IPS DF 6.9 (cell line): ENCODE measurements around the gene CDC42.

ENCODE experiments used
- DNase-seq: peaks from one replicate; pipeline ENCODE4 v3.0.0-alpha.2; 2013; ENCODE audit warnings: low read depth, low spot score
- H3K27ac ChIP-seq: one replicate; pipeline ENCODE4 v1.5.1; 2013; ENCODE audit warnings: low read length, control low read depth
- H3K27me3 ChIP-seq: 2 replicates; pipeline ENCODE4 v1.6.1; 2013; ENCODE audit warnings: mild to moderate bottlenecking, low read length; ENCODE audit not compliant: control insufficient read depth, insufficient read depth
- H3K36me3 ChIP-seq: 2 replicates; pipeline ENCODE4 v1.6.1; 2013; ENCODE audit warnings: low read length; ENCODE audit not compliant: control insufficient read depth, insufficient read depth
- H3K4me1 ChIP-seq: 2 replicates; pipeline ENCODE4 v1.6.1; 2013; ENCODE audit warnings: low read length; ENCODE audit not compliant: control insufficient read depth, insufficient read depth
- H3K4me3 ChIP-seq: 2 replicates; pipeline ENCODE4 v1.5.1; 2013; ENCODE audit warnings: mild to moderate bottlenecking, low read length
- H3K9me3 ChIP-seq: 2 replicates; pipeline ENCODE4 v1.6.1; 2013; ENCODE audit warnings: low read length, inconsistent platforms; ENCODE audit not compliant: control insufficient read depth, insufficient read depth
- WGBS: extraction: QIAGEN DNeasy Blood & Tissue Kit; methylation state at CpG from one replicate; pipeline ENCODE4 v1.1.7; 2013; ENCODE audit warnings: mixed read lengths, missing lambda C conversion rate; ENCODE audit not compliant: insufficient read length, insufficient coverage; 5-methylcytosine and 5-hydroxymethylcytosine counted together

CDC42 gene

DNA sequence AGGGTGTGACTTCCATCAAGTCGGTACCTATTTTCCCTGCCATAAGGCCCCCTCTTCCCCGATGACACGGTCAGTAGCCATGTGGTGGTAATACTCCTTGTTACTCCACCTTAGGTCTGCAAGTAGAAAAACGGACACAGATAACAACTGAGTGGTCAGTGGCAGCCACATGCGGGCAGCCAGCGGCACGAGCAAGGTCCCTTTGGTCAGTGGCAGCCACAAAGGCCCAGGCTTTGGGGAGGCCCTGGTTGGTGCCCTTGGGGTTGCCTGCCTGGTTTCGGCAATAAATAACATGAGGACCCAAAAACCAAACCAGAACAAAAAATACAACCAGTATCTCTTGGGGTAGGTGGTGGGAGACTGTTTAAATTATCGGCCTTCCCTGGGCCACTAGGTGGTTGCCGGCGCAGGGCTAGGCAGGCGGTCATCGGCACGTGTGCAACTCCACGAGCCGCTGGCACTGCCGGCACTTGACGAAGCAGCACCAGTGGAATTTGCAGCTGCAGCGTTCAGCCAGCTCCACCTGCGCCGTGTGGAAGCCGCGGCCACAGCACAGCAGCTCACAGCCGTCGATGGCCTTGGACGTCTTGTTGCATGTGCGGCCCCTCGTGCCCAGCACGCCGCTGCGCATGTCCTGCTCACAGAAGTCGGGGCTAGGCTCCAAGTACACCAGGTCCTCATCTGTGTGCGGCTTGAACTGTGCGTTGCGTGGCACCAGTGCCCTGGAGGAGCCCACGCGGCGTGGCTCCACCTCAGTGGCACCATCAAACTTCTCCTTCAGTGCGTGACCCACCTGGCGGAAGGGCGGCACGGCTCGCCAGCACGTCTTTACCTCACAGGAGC is 67.3 kb downstream of the CDC42 start:
- H3K4me1 ChIP-seq = peaks cover 10% of the 10 kb centered on the region
- no peak for DNase-seq
- H3K27me3 ChIP-seq = no peaks in the 10 kb centered on the region
- H3K4me3 ChIP-seq = no peak overlapping the region
- H3K9me3 ChIP-seq = no peaks in the 10 kb centered on the region
- no peaks in the 10 kb centered on the region for H3K36me3 ChIP-seq
- H3K27ac ChIP-seq = no peak overlapping the region
- no CpG with 5 or more reads among the region's 44 CpGs for WGBS

DNA sequence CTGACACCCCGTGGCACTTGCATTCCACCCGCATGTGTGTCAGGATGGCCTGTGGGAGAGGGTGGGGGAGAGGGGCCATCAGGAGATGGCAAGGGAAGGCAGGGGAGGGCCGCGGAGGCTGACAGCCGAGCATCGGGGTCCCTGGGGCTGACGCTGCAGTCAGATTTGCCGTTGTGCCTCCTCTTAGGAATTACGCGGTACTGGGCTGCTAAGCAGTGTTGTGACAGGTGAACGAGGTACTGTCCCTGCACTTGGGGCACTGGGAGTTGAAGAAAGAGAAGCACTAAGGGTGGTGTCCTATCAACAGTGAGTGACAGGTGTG is 67.9 kb downstream of the CDC42 start:
- no peaks in the 10 kb centered on the region for H3K9me3 ChIP-seq
- no peak overlapping the region for H3K27ac ChIP-seq
- peaks cover 9% of the 10 kb centered on the region for H3K4me1 ChIP-seq
- no peaks in the 10 kb centered on the region for H3K27me3 ChIP-seq
- DNase-seq = no peak
- WGBS = no CpG with 5 or more reads among the region's 11 CpGs
- H3K4me3 ChIP-seq = no peak overlapping the region
- no peaks in the 10 kb centered on the region for H3K36me3 ChIP-seq

DNA sequence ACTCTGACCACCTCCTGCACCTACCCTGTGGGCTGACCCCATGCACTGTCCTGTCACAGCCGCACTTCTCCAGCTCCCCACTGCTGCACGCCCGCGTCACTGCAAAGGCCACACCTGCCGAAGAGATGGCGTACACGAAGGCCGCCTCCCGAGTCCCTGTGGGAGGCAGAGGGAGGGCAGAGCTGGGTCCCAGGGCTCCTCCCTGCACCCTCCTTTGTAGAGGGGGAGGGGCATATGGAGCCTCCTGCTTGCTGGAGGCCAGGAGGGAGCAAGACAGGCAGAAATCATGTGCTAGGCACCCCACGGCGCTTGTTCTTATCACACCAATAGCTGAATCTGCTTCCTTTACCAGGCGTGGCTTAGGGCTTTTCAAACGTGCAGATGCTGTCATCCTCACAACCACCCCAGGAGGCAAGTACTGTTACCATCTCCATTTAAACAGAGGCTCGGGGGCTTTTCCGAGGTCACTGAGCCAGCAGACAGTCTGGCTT is 69.0 kb downstream of the CDC42 start:
- no peak overlapping the region for H3K27ac ChIP-seq
- H3K27me3 ChIP-seq = no peaks in the 10 kb centered on the region
- H3K4me1 ChIP-seq = peaks cover 9% of the 10 kb centered on the region
- H3K4me3 ChIP-seq = no peak overlapping the region
- WGBS = no CpG with 5 or more reads among the region's 15 CpGs
- no peak for DNase-seq
- H3K36me3 ChIP-seq = no peaks in the 10 kb centered on the region
- no peaks in the 10 kb centered on the region for H3K9me3 ChIP-seq

DNA sequence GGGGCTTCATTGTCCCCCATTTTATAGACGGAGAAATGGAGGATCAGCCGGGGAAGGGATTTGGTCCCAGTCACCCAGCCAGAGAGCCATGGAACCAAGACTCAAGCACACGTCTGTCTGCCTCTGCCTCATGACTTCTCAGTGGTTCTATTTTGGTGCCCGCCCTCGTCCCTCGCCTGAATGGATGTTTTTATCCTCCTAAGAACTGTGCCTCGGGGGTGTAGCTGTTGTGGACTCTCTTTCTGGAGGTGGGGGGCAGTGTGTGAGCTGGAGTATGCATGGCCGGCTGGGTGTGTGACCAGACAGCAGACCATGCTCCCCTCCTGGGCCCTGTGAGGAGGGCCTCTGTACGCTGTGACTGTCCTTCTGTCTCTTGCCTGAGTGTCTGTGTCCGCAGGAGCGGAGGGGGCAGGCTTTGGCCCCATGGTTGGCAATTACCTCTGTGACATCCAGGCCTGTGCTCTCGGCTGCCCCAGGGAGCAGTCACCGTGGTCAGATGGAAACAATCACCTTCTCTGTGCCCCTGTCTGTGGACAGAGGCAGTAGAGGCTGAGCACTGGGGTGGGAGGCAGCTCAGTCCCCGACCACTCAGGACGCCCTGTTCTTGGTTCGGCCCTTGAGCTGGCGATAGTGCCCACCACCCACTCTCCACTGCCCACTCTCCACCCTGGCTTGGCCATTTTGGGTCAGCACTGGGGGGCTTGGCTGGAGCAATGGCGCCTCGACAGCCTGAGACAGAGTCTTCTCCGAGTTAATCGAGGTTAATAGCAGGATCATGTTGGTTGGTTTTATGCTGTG is 70.0 kb downstream of the CDC42 start:
- WGBS = no CpG with 5 or more reads among the region's 21 CpGs
- Histone ChIP-seq H3K27ac (no peak overlapping the region), H3K36me3 (no peaks in the 10 kb centered on the region), H3K4me3 (no peak overlapping the region), H3K9me3 (no peaks in the 10 kb centered on the region), H3K4me1 (peaks cover 9% of the 10 kb centered on the region), H3K27me3 (no peaks in the 10 kb centered on the region)
- DNase-seq = no peak

DNA sequence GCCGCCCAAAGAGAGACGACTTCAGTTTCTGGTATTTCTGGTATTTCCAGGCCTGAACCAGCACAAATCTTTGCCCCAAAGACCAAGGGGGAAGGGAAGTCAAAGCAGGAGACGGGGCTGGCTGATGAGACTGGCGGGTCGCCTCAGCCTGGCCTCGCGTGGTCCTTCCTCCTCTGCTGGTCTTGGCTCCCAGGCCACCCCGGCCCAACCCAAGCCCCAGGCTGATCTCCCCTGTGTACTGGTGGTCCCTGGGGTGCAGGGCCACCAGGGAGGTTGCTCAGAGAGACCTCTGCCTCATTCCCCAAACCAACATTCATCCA is 70.5 kb downstream of the CDC42 start:
- H3K4me1 ChIP-seq = peaks cover 9% of the 10 kb centered on the region
- no peak for DNase-seq
- no peak overlapping the region for H3K27ac ChIP-seq
- H3K4me3 ChIP-seq = no peak overlapping the region
- no peaks in the 10 kb centered on the region for H3K36me3 ChIP-seq
- H3K27me3 ChIP-seq = no peaks in the 10 kb centered on the region
- WGBS = no CpG with 5 or more reads among the region's 8 CpGs
- no peaks in the 10 kb centered on the region for H3K9me3 ChIP-seq

DNA sequence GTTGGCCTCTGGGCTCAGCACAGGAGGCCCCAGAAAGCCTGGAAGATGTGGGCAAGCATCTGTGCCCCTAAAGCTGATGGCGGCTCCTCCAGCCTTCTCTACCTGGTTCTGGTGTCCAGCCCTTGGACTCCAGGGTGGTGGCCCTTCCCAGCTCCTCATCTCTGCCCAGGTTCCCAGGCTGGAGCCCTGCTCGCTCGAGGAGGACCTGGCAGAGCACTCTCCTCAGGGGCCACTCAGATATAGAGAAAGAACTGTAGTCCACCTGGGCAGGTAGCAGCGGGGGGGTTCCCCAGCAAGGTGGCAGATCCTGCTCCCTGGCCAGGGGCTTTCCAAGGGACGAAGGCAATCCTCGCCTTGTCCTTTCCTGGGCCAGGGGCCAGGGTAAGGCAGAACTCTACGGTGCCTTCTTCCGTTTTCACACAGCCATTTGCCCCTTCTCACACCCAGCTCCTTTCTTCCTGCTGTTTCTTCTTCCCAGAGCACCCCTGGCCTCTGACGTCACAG is 71.4 kb downstream of the CDC42 start:
- Histone ChIP-seq H3K4me1 (peaks cover 9% of the 10 kb centered on the region), H3K27me3 (no peaks in the 10 kb centered on the region), H3K36me3 (no peaks in the 10 kb centered on the region), H3K9me3 (no peaks in the 10 kb centered on the region), H3K27ac (no peak overlapping the region), H3K4me3 (no peak overlapping the region)
- no CpG with 5 or more reads among the region's 9 CpGs for WGBS
- DNase-seq = no peak

DNA sequence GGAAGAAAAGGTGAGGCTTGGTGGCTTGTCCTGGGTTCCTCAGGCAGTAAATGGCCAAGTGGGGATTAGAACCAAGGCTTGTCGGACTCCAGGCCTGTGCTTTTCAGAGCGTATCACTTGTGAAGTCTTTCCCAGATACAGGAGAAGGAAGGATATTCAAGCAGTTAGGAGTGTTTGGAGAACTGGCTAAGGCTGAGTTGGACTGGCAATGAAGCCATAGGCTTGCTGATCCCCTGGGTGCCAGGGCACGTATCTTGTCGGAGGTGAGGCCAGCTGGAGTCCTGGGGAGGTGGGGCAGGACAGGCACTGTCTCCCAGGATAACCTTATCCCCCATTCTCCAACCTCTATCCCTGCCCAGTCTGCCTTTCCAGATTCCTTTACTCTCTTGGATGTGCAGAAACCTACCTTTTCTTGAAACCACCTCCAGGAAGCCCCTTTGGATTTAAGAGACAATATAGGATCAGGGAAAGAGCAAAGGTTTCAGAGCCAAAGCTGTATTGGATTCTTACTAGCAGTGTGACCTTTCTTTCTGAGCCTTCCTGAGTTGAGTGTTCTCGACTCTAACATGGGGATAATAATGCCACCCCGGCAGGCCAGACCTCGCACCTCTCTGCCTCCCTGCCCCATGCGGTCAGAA is 72.2 kb downstream of the CDC42 start:
- Histone ChIP-seq H3K4me1 (peaks cover 9% of the 10 kb centered on the region), H3K27ac (no peak overlapping the region), H3K4me3 (no peak overlapping the region), H3K27me3 (no peaks in the 10 kb centered on the region), H3K36me3 (no peaks in the 10 kb centered on the region), H3K9me3 (no peaks in the 10 kb centered on the region)
- DNase-seq = no peak
- WGBS = no CpG with 5 or more reads among the region's 8 CpGs

DNA sequence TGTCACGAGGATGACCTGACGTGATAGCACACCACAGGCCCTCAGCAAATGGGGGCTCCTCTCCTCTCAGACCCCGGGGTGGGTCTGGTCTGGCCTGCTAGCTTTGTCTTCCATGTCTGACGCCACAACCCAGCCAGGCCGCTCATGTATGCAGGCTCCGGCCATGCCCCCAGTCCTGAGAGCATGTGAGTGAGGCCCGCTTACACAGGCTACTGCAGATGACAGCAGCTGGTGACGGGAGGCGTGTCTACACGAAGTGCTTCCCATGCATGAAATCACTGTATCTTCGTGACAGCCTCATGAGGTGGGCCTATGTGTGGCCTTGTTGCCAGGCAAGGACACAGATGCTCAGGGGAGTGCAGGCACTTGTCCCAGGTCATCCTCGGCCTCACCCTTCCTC is 74.0 kb downstream of the CDC42 start:
- Histone ChIP-seq H3K4me1 (peaks cover 5% of the 10 kb centered on the region; the same call in 1 of the 2 replicates), H3K27me3 (no peaks in the 10 kb centered on the region), H3K27ac (no peak overlapping the region), H3K4me3 (no peak overlapping the region), H3K36me3 (no peaks in the 10 kb centered on the region), H3K9me3 (no peaks in the 10 kb centered on the region)
- DNase-seq = no peak
- WGBS = no CpG with 5 or more reads among the region's 12 CpGs

DNA sequence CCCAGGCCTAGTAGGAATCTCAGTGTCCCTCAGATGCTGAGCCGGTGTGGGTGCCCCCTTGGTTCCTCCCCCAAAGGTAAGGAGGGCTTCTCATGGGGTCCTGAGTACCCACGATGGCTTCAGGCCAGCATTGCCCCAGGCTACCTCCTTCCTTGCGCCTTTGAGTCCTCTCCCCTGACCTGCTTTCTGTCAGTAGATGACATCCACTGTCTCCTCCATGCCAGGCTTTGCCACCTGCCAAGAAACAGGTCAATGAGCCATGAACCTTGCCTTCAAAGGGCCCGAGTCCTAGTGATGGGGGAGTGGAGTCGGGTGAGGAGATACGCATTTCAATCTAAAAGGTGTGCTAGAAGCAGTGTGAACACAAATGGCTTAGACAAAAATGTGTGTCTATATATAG is 74.7 kb downstream of the CDC42 start:
- WGBS = no CpG with 5 or more reads among the region's 6 CpGs
- no peak overlapping the region for H3K4me3 ChIP-seq
- H3K27me3 ChIP-seq = no peaks in the 10 kb centered on the region
- no peaks in the 10 kb centered on the region for H3K36me3 ChIP-seq
- H3K27ac ChIP-seq = no peak overlapping the region
- DNase-seq = no peak
- no peaks in the 10 kb centered on the region for H3K9me3 ChIP-seq
- H3K4me1 ChIP-seq = peaks cover 4% of the 10 kb centered on the region; the same call in 1 of the 2 replicates

DNA sequence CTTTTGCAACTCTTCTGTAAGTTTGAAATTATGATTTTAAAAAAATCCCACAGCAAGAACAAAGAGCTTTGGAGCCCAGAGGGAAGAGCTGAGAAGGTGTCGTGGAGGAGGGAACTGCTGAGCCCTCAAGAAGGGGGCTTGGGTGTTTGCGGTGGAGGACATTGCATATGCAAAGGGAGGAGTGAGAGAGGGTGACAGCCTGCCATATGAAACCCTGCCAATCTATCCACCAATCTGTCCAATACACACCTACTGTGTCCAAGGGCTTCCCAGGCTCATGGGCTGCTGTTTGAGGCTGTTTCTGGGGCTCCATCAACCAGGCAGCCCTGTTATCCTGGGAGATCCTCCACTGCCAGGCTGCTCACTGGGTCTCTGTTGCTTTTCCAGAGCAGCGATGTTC is 75.2 kb downstream of the CDC42 start:
- Histone ChIP-seq H3K36me3 (no peaks in the 10 kb centered on the region), H3K27ac (no peak overlapping the region), H3K4me1 (peaks cover 3% of the 10 kb centered on the region; the same call in 1 of the 2 replicates), H3K9me3 (no peaks in the 10 kb centered on the region), H3K27me3 (no peaks in the 10 kb centered on the region), H3K4me3 (no peak overlapping the region)
- DNase-seq = no peak
- WGBS = no CpG with 5 or more reads among the region's 3 CpGs
